ENCODE results near the gene STK10.
"Not testable (repeated sequence)": the region's sequence is repeated elsewhere in the genome, so short reads cannot be mapped to it uniquely, and the experiment has no call there.

Gene STK10

DNA sequence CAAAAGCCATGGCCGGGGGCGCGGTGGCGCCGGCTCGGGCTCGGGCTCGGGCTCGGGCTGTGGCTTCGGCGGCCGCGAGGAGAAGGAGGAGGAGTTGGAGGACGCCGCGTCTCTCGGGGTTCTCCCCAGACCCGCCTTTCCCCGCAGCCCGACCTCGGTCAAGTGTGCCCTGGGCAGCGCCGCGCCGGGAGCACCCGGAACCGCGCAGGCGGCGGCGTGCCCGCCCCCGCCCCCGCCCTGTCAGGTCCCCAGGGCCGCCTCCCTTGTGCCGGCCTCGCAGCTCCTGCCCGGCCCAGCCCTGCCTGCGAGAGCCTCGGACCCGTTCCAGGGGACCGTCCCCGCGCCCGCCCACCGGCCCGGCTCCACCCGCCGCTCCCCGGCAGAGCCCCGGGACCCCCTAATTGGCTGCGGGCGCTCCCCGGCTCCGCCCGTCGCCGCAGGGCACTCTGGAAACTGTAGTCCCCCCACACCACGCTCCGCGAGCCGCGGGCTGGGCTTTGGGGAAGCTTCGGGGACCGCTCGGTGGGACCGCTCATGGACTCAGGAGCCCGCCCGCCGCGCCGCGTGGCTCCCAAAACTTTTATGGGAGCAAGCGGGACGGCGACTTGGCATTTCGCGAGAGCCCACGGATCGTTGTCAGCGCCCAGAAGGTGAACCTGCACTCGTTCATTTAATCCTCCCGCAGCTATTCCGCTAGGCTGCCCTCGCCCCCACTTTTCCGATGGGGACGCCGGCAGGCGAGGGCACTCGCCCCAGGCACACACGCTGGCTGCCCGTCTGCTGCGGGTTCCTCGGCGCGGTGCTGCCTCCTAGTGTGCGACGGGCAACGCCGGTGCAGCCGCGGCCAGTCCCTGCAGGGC lies at the start of gene STK10:
STK10 (minus strand) TSS at position 192 of the 860 bp plus-strand sequence; CDS start at position 10, 182 bp downstream.
- peak; percentile 29 for DNase-seq

DNA sequence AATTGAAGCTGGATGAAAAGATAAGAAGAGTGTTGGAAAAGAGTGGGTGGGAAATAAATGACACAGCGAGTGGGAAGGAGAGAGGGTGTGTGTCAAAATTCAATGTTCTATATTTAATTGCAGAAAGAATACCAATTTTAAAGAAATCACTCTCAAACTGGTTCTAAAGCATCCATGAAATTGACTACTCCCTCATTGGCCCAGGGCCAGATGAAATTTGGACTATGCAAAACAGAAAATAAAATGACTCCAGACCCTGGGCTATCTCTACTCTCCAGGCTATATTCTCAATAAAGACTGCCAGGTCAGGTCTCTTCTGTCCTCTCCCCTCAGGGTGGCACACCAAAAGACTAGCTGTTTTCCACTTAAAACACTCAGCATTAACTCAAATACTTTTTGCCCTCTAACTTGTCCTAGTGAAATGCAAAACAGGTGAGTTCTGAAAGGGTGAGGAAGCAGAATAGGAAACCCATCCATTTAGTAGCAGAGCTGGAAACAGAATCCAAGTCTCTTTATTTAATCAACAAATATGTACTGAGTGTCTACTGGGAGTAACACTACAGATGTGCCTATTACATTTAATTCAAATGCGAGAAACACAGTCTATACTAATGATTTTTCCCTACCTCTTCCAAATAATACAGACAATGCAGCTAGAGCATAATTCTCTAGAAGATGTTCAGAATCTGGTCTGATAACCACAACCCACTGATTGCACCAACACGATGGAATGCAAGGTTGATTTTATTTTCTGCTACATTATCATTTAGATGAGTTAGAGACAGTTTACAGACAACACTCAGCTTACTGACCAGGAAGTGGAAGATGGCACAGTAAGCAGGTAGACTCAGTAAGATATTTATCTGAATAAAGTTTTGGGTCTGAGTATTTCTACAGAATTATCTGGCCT lies 48.1 kb upstream of the STK10 start:
- no peak for DNase-seq

DNA sequence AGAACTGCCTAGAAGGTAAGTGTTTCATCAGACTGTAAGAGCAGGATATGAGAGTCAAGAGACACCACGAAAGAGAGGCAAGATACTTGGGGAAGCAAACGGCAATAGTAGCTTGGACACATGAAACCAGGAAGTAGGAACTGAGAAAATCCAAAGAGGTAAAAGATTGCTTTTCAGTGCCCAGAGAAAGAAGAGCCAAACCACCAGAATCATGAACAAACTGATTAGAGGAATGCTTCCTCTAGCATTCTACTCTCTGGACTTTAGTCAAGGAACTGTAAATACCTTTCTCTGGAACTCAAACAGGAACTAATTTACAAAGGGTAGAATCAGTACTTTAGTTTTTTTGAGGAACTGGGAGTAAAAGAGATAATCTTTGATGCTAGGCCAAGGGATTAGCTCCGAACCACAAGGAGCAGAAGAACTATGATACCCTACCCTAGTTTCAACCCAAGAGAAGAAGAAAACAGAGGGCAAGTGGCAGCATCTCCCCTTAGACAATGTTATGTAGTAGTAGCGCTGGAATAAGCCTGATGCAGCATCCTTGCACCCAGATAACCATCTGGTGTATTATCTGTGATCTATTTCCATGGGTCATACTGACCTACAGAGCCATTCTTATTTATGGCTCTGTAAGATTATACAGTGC lies 47.2 kb upstream of the STK10 start:
- DNase-seq, result no peak

DNA sequence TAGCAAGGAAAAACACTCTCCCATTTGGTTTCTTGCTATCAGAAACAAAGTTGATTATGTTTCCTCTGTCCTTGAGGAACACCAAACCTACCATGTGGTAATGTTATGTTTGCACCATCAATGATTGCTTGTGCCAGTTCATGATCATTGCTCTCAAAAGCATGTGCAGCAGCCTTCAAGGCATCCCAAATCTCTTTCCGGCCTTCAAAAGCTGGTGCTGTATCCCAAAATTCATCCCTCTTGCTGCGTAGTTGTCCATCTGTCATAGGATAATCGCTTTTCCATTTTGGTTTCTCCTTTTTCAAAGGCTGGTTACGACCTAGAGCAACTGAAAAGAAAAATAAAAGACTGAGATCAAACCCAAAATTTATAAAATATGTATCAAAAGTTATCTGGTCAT lies 46.0 kb upstream of the STK10 start:
- no peak for DNase-seq

DNA sequence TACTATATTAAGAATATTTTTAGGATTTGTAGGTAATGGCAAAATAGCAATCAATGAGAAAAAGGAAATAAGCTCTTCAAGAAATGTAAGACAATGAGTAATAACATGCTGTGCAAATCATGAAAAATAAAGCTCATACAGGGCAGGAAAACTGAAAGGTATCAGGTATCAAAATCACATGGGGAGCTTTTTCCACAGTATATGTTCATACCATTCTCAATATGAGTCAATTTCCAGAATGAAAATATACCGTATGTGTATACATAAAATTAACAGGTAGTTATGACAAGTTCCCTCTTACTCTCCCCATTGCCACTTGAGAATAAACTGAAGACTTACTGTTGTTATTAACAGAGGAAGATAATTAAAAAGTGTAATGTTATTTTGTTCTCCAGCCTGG lies 41.9 kb upstream of the STK10 start:
- DNase-seq, result no peak

DNA sequence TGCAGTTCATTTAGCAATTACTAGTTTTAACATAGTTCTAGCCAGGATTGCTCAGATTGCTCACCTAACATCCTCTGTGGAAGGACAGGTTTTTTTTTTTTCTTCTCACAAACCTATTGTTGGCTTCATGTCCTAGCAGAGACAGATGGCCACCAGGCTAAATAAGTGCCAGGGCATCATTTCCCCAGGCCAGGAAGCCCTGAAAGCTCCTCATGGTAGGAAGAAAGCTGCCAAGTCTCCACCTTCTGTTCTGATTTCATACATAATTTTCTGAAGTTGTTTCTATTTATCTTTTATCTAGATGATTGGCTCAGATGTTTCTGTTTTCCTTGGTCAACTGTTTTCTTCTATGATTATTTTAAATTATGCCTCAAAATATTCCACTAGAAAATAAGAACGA lies 37.0 kb upstream of the STK10 start:
- no peak for DNase-seq

DNA sequence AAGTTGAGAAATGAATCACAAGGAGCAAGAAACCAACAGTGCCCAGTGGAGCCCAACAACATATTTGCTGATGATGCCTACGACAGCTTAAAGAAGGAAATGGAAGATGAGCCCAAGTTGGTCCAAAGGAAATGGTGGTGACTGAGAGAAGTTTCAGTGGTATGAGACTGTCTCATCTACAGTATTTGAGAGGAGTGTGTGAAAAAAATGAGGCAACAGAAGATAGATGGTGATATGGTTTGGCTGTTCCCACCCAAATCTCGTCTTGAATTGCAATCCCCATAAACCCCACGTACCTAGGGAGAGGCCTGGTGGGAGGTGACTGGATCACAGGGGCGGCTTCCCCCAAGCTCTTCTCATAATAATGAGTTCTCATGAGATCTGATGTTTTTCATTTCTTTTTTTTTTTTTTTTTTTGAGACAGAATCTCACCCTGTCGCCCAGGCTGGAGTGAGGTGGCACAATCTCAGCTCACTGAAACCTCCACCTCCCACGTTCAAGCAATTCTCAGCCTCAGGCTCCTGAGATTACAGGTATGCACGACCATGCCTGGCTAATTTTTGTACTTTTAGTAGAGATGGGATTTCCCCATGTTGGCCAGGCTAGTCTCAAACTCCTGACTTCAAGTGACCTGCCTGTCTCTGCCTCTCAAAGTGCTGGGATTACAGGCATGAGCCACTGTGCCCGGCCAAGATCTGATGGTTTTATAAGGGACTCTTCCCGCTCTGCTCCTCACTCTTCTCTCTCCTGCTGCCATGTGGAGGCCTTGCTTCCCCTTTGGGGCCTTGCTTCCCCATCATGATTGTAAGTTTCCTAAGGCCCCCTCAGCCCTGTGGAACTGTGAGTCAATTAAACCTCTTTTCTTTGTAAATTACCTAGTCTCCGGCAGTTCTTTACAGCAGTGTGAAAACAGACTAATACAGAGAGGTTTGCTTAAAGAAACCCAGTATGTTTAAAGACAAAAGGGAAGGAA lies 36.2 kb upstream of the STK10 start:
- no peak for DNase-seq

DNA sequence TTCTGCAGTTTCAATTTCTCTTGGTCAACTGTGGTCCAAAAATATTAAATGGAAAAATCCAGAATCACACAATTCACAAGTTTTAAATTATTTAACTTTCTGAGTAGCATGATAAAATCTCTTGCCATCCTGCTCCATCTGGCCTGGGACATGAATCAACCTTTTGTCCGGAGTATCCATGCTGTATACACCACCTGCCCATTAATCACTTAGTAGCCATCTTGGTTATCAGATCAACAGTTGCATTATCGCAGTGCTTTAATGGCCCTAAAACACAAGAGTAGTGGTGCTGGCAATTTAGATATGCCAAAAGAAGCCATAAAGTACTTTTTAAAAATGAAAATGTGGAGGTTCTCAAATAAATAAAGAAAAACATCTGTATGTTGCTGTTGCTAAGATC lies 31.3 kb upstream of the STK10 start:
- DNase-seq, result no peak

DNA sequence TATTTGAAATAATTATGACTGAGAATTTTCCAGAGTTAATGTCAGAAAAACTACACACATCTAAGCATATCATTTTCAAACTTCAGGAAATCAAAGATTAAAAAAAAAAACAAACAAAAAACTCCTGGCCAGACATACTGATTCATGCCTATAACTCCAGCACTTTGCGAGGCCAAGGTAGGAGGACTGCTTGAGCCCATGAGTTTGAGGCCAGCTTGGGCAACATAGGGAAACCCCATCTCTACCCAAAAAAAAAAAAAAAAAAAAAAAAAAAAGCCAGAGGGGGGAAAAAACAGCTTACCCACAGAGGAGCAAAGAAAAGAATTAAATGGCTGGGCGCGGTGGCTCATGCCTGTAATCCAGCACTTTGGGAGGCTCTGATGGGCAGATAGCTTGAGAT lies 28.3 kb upstream of the STK10 start:
- DNase-seq, result no peak

DNA sequence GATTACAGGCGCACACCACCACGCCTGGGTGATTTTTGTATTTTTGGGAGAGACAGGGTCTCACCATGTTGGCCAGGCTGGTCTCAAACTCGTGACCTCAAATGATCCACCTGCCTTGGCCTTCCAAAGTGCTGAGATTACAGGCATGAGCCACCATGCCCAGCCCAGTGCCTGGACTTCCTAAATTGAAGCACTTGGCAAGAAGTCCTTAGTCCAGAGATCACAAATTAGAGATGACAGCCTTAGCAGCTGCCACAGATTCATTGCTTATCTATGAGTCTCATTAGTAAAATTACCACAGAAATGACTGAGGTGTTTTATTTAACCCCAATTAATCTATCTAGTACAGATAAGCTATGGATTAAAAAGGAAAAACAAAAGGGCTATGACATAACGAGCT lies 25.1 kb upstream of the STK10 start:
- no peak for DNase-seq

DNA sequence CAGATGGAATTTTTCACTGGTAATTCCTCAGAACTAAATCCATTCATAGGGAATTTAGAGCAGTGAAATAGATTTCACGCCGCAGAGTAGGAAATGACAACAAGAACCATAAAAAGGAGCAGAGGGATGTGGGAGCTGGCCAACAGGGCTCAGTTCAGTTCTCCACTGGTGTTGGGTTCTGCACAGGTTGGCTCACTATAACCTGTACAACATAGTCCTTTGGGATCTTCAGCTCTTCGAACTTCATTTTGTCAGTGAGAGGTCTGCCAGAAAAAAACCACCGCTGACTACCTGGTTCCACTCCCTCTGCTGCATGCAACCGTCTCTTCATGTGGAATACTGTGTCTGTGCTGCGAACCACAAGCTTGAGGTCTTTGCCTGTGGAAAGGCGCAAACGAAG lies 23.7 kb upstream of the STK10 start:
- no peak for DNase-seq

DNA sequence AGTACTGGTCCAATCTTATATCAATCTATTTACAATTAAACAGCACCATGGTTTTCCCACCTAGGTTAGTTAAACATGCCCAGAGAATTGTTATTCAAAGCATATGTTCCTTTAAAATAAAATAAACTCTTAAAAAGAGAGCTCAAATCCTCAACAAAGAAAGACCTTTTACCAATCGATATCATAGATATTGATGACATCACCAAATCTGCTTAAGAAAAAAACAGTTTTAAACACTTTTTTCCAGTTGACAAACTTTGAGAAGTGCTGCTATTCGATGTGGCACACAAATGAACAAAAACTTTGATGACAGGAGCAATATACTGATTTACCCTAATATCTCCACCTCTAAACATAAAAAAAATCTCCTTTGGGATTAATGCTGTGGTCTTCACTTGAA lies 21.7 kb upstream of the STK10 start:
- DNase-seq, result no peak

DNA sequence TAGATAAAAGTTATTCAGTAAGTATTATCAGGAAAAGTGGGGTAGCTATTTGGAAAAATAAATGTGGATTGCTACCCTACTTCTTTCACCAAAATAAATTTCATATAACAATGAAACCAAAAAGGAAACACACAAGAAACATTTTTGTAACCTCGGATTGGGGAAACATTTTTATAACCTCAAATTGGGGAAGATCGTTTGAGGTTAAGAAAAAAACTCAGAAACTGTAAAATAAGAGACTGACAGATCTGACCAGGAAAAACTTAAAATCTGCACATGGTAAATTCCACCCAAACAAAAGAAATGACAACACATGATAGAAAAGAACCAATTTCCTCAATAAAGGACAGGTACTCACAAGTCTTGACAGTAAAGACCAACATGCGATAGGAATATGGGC lies 19.5 kb upstream of the STK10 start:
- no peak for DNase-seq

DNA sequence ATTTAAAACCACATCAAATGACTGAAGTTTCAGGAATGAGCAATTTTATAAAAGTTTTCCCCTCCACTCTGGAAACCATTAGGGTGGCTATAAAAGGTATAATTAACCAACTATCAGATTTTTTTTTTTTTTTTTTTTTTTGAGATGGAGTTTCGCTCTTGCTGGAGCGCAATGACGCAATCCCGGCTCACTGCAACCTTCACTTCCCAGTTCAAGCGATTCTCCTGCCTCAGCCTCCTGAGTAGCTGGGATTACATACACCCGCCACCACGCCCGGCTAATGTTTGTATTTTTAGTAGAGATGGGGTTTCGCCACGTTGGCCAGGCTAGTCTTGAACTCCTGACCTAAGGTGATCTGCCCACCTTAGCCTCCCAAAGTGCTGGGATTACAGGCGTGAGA lies 18.0 kb upstream of the STK10 start:
- not testable (repeated sequence) for DNase-seq

DNA sequence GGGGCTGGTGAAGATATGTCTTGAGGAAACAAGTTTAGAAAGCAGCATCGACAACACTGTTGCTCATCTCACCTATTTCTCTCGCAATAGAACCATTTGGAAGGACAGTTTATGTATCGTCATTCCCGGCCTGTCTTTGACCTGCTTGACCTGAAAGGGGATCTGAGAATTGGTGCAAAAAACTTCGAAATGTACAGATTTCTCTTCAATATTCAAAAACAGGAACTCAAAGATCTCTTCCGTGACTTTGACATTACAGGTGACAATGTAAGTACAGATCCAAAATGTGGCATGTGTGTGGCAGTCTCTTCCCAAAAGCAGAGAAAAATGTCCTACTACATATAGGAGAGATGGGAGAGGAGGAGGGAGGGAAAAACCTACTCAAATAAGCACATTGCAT lies 12.5 kb upstream of the STK10 start:
- DNase-seq, result no peak

DNA sequence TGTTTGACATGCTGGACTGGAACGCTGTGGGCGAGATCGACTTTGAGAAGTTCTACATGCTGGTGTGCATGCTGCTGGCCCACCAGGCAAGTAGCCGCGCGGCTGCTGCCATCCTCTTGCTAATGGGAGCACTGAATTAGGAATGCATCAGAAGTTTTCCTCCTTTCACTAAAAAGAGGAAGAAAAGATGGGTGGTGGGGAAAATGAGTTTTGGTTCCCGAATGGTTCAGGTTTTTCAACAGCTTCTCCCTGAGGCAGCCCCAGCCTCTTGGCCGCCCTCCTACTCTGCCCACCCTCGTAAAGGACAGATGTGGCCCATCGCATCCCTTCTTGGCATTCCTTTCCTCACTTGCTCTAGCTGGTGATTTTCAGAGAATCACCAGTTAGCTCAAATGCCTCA lies 11.4 kb upstream of the STK10 start:
- no peak for DNase-seq

DNA sequence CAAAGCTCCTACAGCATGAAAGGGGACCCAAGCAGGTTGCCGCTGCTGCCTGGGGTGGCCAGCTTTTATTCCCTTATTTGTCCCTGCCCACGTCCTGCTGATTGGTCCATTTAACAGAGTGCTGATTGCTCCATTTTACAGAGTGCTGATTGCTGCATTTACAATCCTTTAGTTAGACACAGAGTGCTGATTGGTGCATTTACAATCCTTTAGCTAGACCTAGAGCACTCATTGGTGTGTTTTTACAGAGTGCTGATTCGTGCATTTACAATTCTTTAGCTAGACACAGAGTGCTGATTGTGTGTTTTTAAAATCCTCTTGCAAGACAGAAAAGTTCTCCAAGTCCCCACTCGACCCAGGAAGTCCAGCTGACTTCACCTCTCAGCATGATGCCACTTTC lies 9.8 kb upstream of the STK10 start:
- not testable (repeated sequence) for DNase-seq

DNA sequence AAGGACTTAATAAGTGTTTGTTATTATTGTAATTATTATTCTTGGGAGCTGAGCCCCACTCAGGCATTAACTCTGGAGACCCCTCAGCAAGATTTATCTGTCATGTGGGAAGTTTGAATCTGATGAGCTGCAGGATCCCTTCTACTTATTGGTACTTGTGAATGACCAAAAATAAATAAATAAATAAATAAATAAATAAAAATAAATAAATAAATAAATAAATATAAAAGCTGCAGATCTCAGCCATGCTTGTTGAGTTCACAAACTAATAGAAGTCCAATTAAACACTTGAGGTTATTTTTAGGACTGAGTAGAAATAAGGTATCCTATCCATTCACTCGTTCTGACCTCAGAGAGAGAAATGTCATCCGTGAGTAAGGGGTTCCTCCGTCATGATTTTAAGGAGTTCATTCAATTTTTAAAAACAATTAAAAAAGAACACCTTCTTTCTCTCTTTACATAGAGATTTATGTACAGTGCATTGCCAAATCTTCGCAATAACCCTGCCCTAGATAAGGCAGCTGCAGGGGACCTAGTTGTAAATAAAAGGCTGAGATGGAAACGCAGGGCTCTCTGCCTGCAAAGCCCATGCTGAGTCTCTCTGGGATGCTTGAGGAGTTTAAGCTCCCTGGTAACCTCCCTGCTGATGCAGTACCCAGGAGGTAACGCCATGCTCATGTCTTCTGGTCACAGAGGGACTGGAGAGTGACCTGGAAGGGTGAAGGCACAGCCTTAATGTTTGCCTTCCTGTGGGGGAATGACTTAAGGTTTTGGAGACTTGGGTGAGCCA lies 7.2 kb upstream of the STK10 start:
- DNase-seq, result no peak

DNA sequence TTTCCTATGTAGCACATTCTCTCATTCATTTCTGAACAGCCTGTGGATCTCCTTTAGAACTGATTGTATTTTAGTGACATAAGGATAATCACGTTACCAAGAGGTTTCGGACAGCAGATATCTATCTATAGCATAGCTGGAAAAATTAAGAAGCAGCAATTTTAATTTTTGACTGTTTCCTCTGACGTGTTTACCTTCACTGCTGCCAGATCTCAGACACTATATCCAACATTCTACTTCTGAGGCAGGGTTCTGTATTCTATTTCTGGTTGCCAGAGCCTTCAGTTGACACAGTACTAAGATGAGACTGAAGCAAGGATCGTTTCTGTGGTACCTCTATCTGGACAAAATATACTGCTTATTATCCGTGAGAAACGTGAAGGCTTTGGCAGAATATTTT lies 5.8 kb upstream of the STK10 start, which contains the start of gene EFCAB9:
EFCAB9 (plus strand) TSS at position 301 of the 400 bp plus-strand sequence; CDS start at position 302, 1 bp downstream.
- no peak for DNase-seq

DNA sequence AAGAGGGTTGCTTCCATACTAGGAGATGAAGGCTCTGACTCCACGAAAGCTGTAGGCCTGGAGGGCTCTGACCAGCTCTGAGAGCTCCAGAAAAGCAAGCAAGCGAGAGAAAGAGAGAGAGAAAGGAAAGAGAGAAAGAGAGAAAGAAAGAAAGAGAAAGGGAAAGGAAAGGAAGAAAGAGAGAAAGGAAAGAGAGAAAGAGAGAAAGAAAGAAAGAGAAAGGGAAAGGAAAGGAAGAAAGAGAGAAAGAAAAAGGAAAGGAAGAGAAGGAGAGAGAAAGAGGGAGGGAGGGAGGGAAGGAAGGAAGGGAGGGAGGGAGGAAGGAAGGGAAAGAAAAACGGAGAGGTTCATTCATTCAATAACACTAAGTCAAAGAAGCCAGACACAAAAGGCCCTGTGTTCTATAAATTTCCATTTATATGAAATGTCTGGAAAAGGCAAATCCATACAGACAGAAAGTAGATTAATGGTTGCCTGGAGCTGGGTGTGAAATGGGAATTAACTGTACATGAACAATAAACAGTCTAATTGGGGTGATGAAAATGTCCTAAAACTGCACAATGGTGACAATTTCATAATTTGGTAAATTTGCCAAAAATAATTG lies 1.8 kb upstream of the STK10 start:
- DNase-seq, result no peak
